T-cell (primary cell): ENCODE results near the gene RBMS2. TPM values are rescaled to one million over a fixed set of nuclear protein-coding genes. Genes with fewer than 3 reads are reported as not detected.
"Not testable (repeated sequence)": the region's sequence is repeated elsewhere in the genome, so short reads cannot be mapped to it uniquely, and the experiment has no call there.

Source experiments
- ATAC-seq, 4 experiments: fragments of 200-7000 bp in 3 of 4; fragments of 150-1000 bp in 1 of 4; cut with Tn5 transposase; replicated peaks in 1 of 4; 1 replicate in 3 of 4; 2 replicates in 1 of 4; pipeline ENCODE4 v1.10.0; 2021; ENCODE audit warnings: moderate library complexity in 3 of 4, mild to moderate bottlenecking in 2 of 4, moderate number of reproducible peaks in 1 of 4
- CTCF ChIA-PET, 2 donors: fragments of 300-600 bp; sonication (Branson Sonifier 250); formaldehyde crosslinking; loops; one replicate each; lab custom pipeline; 2022; ENCODE audit warnings: antibody characterized with exemption in 2 of 2; lab: Charles Lee
- POLR2A ChIA-PET, 2 donors: fragments of 300-600 bp; sonication (Branson Sonifier 250); formaldehyde crosslinking; loops; one replicate each; lab custom pipeline; 2022; ENCODE audit warnings: antibody characterized with exemption in 2 of 2; lab: Charles Lee
- DNase-seq, 35 experiments: peaks; one replicate each; pipeline versions ENCODE4 v3.0.0 to v3.0.0-alpha.2; 2013 to 2023
- H3K27ac ChIP-seq: one replicate; pipeline ENCODE4 v1.5.1; 2013; ENCODE audit warnings: low read length
- H3K27me3 ChIP-seq, 2 experiments: replicated peaks in 1 of 2; 1 replicate in 1 of 2; 2 replicates in 1 of 2; pipeline versions ENCODE4 v1.6.1 to v1.7.0; 2013; ENCODE audit warnings: low read length in 1 of 2, mixed read lengths in 1 of 2; ENCODE audit not compliant: control insufficient read depth in 2 of 2, insufficient read depth in 2 of 2; ENCODE audit errors: extremely low read depth in 1 of 2
- H3K36me3 ChIP-seq, 2 donors: 1 replicate in 1 of 2; 2 replicates in 1 of 2; pipeline versions ENCODE4 v1.6.1 to v1.7.0; 2013; ENCODE audit warnings: low read length in 1 of 2; ENCODE audit not compliant: control insufficient read depth in 2 of 2, insufficient read depth in 1 of 2; ENCODE audit errors: extremely low read depth in 1 of 2
- H3K4me1 ChIP-seq, 2 experiments: 1 replicate in 1 of 2; 2 replicates in 1 of 2; pipeline versions ENCODE4 v1.6.1 to v1.7.0; 2013; ENCODE audit warnings: low read length in 2 of 2, mixed read lengths in 1 of 2; ENCODE audit not compliant: insufficient read depth in 2 of 2, control insufficient read depth in 1 of 2; ENCODE audit errors: extremely low read depth in 1 of 2
- H3K4me3 ChIP-seq, 2 donors: 1 replicate in 1 of 2; 2 replicates in 1 of 2; pipeline versions ENCODE4 v1.5.1 to v1.7.0; 2013; ENCODE audit warnings: mild to moderate bottlenecking in 2 of 2, low read length in 1 of 2, moderate library complexity in 1 of 2; ENCODE audit not compliant: control insufficient read depth in 1 of 2; ENCODE audit errors: extremely low read depth in 1 of 2
- H3K9me3 ChIP-seq: 2 replicates; pipeline ENCODE4 v1.7.0; 2013
- H3K27ac Mint-ChIP-seq, 2 donors: one replicate each; pipeline ENCODE4 v1.8.0; 2020 to 2021; ENCODE audit warnings: mild to moderate bottlenecking in 2 of 2, mixed read lengths in 2 of 2
- H3K27me3 Mint-ChIP-seq, 2 donors: one replicate each; pipeline ENCODE4 v1.8.0; 2021 to 2022; ENCODE audit warnings: mixed read lengths in 2 of 2
- H3K36me3 Mint-ChIP-seq: one replicate; pipeline ENCODE4 v1.8.0; 2021; ENCODE audit warnings: mixed read lengths
- H3K4me1 Mint-ChIP-seq, 3 donors: one replicate each; pipeline ENCODE4 v1.8.0; 2020 to 2022; ENCODE audit warnings: mixed read lengths in 3 of 3, mild to moderate bottlenecking in 1 of 3
- H3K4me3 Mint-ChIP-seq, 3 donors: one replicate each; pipeline ENCODE4 v1.8.0; 2020 to 2022; ENCODE audit warnings: mild to moderate bottlenecking in 3 of 3, mixed read lengths in 3 of 3, moderate library complexity in 3 of 3
- H3K9me3 Mint-ChIP-seq, 3 donors: one replicate each; pipeline ENCODE4 v1.8.0; 2020 to 2022; ENCODE audit warnings: mixed read lengths in 3 of 3
- WGBS: methylation state at CpG from one replicate; pipeline ENCODE4 v1.1.5; 2013; ENCODE audit warnings: missing lambda C conversion rate; ENCODE audit not compliant: insufficient coverage; 5-methylcytosine and 5-hydroxymethylcytosine counted together
- total RNA-seq, 35 experiments: library from RNA in 6 of 35; stranded (reverse) in 6 of 35; fragments of 120-200 nt in 1 of 35; gene quantifications; one replicate each; pipeline versions ENCODE4 v1.2.1 to v1.2.4 and lab custom pipeline; 2013 to 2026

The RBMS2 gene
- total RNA-seq, 5 donors from 2014 or later (not counting 1 experiment from before 2014, with no cell fraction given): 0.99 to 8.3 (median 4.1) TPM

DNA sequence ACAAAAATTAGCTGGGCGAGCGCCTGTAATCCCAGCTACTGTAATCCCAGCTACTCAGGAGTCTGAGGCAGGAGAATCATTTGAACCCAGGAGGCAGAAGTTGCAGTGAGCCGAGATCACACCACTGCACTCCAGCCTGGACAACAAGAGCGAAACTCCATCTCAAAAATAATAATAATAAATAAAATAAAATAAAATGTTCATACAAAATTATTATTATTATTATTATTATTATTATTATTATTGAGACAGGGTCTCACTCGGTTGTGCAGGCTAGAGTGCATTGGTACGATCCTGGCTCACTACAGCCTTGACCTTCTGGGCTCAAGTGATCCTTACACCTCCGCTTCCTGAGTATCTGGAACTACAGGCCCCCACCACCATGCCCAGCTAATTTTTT lies 55.6 kb downstream of the RBMS2 start:
- WGBS: no CpG with 5 or more reads among the region's 7 CpGs

DNA sequence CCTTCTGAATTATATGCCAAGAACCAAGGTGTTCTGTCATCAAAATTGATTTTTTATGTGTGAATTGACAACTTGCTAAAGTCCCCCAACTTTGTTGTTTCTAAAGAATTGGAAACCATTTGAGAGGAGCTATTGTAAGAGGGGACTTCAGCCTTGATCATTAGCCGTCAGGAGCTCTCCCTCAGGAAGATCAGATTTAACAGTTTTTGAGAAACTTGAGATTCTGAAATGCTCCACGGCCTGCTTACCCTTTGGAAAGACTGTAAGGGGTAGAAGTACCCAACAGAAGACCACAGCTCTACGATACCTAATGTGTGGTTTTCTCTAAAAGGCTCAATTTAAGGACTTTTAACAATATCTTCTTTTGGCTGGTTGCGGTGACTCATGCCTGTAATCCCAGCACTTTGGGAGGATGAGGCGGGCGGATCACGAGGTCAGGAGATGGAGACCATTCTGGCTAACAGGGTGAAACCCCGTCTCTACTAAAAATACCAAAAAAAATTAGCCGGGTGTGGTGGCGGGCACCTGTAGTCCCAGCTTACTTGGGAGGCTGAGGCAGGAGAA lies 57.4 kb downstream of the RBMS2 start:
- ChIA-PET POLR2A (interaction anchor here in 1 of 2 donors (0.6 to 0.7 kb wide), 2 partner anchors 57 to 818 kb away, joined by 7 to 12 read pairs; partner anchors contain the start of gene RBMS2), CTCF (interaction anchor here in 1 of 2 donors (0.5 to 0.7 kb wide), 3 partner anchors 71 to 568 kb away, joined by 3 to 8 read pairs (median 4); no protein-coding TSS in a partner anchor)
- H3K9me3 Mint-ChIP-seq: no peaks in the 10 kb centered on the region
- H3K4me3 Mint-ChIP-seq: no peak overlapping the region
- H3K4me3 ChIP-seq: no peak overlapping the region
- no peaks in the 10 kb centered on the region for H3K27me3 ChIP-seq
- WGBS: no CpG with 5 or more reads among the region's 10 CpGs
- ATAC-seq (no peak), DNase-seq (no peak)
- no peaks in the 10 kb centered on the region for H3K9me3 ChIP-seq
- peaks cover 8 to 16% of the 10 kb centered on the region in 2 experiments for H3K4me1 ChIP-seq
- no peaks in the 10 kb centered on the region for H3K36me3 ChIP-seq
- H3K27ac ChIP-seq: no peak overlapping the region
- H3K4me1 Mint-ChIP-seq: peaks cover 14 to 21% (median 20%) of the 10 kb centered on the region in 3 donors
- H3K36me3 Mint-ChIP-seq: no peaks in the 10 kb centered on the region
- H3K27me3 Mint-ChIP-seq: no peaks in the 10 kb centered on the region
- no peak overlapping the region for H3K27ac Mint-ChIP-seq

More for the DNA sequence above, 55.6 kb downstream of the RBMS2 start:
- H3K4me1 ChIP-seq: peaks cover 6 to 15% of the 10 kb centered on the region in 2 experiments
- H3K9me3 ChIP-seq, H3K36me3 ChIP-seq, H3K4me3 Mint-ChIP-seq, H3K4me3 ChIP-seq, H3K36me3 Mint-ChIP-seq, H3K27me3 Mint-ChIP-seq, H3K27me3 ChIP-seq, DNase-seq, H3K27ac Mint-ChIP-seq, H3K9me3 Mint-ChIP-seq, ATAC-seq, H3K27ac ChIP-seq: not testable (repeated sequence)
- ChIA-PET CTCF (interaction anchor here (0.6 to 0.8 kb wide), 8 partner anchors 10 to 287 kb away, joined by 3 to 8 read pairs (median 4); no protein-coding TSS in a partner anchor), POLR2A (interaction anchor here in 1 of 2 donors (0.6 kb wide), 3 partner anchors 36 to 842 kb away, joined by 4 to 11 read pairs (median 6); partner anchors contain the start of gene RBMS2)
- peaks cover 14 to 15% (median 14%) of the 10 kb centered on the region in 3 donors for H3K4me1 Mint-ChIP-seq

DNA sequence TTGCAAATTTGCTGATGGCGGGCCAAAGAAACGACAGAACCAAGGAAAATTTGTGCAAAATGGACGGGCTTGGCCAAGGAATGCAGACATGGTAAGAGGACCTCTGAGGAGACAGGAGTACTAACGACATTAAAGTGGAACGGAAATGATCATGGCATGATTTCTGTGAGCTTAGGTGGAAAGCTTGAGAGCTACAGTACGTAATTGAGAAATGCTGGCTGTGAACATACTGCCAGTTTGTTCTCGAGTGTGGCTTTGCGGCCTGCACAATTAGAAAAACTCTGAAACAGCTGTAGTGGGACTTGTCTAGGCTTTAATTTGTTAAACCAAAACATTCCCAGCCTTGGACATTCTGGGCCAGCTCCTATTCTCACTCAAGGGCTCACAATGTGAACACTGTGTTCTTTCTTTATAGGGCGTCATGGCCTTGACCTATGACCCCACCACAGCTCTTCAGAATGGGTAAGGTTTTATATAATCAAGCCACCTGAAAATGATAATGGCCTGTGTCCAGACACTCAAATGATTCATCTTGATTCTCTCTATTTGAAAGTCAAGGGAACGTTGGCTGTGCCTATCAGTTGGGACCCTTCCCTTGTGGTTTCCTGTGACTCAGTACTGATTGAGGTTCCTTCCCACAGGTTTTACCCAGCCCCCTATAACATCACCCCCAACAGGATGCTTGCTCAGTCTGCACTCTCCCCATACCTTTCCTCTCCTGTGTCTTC lies 60.0 kb downstream of the RBMS2 start:
- Mint-ChIP-seq H3K27me3 (no peaks in the 10 kb centered on the region), H3K36me3 (no peaks in the 10 kb centered on the region), H3K27ac (peak overlapping the region; percentile 84 to 88), H3K4me1 (peaks cover 14 to 21% (median 20%) of the 10 kb centered on the region in 3 donors), H3K4me3 (peak overlapping the region in 1 of 3 donors; percentile 18), H3K9me3 (no peaks in the 10 kb centered on the region)
- peak in 11 of 35 experiments; percentile 8 to 54 (median 15) for DNase-seq
- Histone ChIP-seq H3K9me3 (no peaks in the 10 kb centered on the region), H3K27ac (peak overlapping the region; percentile 62), H3K4me3 (no peak overlapping the region), H3K27me3 (no peaks in the 10 kb centered on the region), H3K4me1 (peaks cover 8 to 16% of the 10 kb centered on the region in 2 experiments), H3K36me3 (no peaks in the 10 kb centered on the region)
- peak; percentile 91 to 98 (median 95) for ATAC-seq
- POLR2A ChIA-PET: no interaction called here
- CTCF ChIA-PET: interaction anchor here (0.6 to 1.2 kb wide), 4 partner anchors 8 to 118 kb away, joined by 3 to 4 read pairs (median 3); no protein-coding TSS in a partner anchor
- 73% methylated on average over 7 of the region's 10 CpGs for WGBS

DNA sequence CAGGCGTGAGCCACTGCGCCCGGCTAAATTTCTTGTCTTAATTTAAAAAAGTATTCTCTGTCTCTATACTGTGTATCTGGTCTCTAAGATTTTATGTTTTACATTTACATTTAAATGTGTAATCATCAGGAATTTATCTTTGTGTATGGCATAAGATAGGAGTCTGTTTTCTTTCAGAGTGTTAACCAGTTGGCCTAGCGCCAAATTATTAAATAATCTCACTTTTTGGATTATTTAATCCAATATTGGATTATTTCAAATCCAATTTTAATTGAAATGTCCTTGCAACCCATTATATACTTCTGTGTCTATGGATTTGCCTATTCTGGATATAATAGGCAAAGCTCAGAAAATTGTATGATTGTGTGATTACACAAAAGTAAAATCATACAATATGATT lies 63.5 kb downstream of the RBMS2 start:
- CTCF ChIA-PET: interaction anchor here (0.6 to 0.8 kb wide), 3 partner anchors 15 to 750 kb away, joined by 3 to 7 read pairs (median 4); no protein-coding TSS in a partner anchor

DNA sequence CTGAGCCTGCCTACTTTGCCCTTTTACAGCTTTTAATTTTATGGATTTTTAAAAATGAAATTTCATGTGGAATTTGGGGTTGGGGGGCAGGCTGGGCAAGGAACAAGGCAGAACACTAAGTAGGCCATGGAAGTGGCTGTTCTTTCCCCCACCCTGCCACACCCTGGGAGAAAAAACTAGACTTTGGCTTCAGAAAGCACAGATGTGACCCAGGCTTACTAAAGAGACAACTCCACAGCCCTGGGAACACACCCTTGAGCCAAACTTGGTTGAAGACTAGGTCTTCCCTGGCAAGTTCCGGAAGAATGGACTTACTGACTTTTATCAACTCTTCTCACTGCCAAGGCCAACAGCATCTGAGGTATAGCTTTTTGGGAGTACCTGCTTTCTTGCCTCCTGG lies 68.2 kb downstream of the RBMS2 start:
- Histone ChIP-seq H3K4me1 (no peaks in the 10 kb centered on the region), H3K4me3 (no peak overlapping the region), H3K9me3 (no peaks in the 10 kb centered on the region), H3K27me3 (no peaks in the 10 kb centered on the region), H3K36me3 (peaks cover 0 to 2% of the 10 kb centered on the region in 2 donors), H3K27ac (no peak overlapping the region)
- DNase-seq: no peak
- H3K4me3 Mint-ChIP-seq: no peak overlapping the region
- no peak for ATAC-seq
- no peak overlapping the region for H3K27ac Mint-ChIP-seq
- H3K27me3 Mint-ChIP-seq: no peaks in the 10 kb centered on the region
- WGBS: no CpG with 5 or more reads among the region's 1 CpG
- peaks cover 10% of the 10 kb centered on the region for H3K36me3 Mint-ChIP-seq
- ChIA-PET POLR2A (no interaction called here), CTCF (interaction anchor here in 1 of 2 donors (0.7 to 1.3 kb wide), 5 partner anchors 9 to 69 kb away, joined by 3 to 6 read pairs (median 4); partner anchors contain the start of gene RBMS2)
- peaks cover 0 to 2% (median 0%) of the 10 kb centered on the region in 3 donors for H3K4me1 Mint-ChIP-seq
- H3K9me3 Mint-ChIP-seq: no peaks in the 10 kb centered on the region

More for the DNA sequence above, 63.5 kb downstream of the RBMS2 start:
- Histone ChIP-seq H3K4me3 (no peak overlapping the region), H3K9me3 (no peaks in the 10 kb centered on the region), H3K4me1 (peaks cover 8 to 16% of the 10 kb centered on the region in 2 experiments), H3K27ac (no peak overlapping the region), H3K27me3 (no peaks in the 10 kb centered on the region), H3K36me3 (peaks cover 0 to 2% of the 10 kb centered on the region in 2 donors)
- H3K9me3 Mint-ChIP-seq: no peaks in the 10 kb centered on the region
- no peak for ATAC-seq
- peaks cover 10% of the 10 kb centered on the region for H3K36me3 Mint-ChIP-seq
- H3K27me3 Mint-ChIP-seq: no peaks in the 10 kb centered on the region
- POLR2A ChIA-PET: interaction anchor here (0.6 to 0.7 kb wide), 2 partner anchors 33 to 89 kb away, joined by 4 to 6 read pairs; no protein-coding TSS in a partner anchor
- no peak overlapping the region for H3K27ac Mint-ChIP-seq
- DNase-seq: no peak
- no peak overlapping the region for H3K4me3 Mint-ChIP-seq
- peaks cover 14 to 21% (median 20%) of the 10 kb centered on the region in 3 donors for H3K4me1 Mint-ChIP-seq
- WGBS: no CpG with 5 or more reads among the region's 4 CpGs
